HG03469 (cell line): ENCODE results near the gene TRUB1.

Experiments
- ATAC-seq: cut with Tn5 transposase; IDR thresholded peaks from one replicate; pipeline ENCODE4 v1.9.1; 2021; ENCODE audit warnings: mild to moderate bottlenecking, moderate library complexity, moderate number of reproducible peaks; ENCODE audit not compliant: unreplicated experiment

TRUB1 gene

GRCh38 chr10:115026056-115026745, 88.2 kb downstream of the TRUB1 start:
- no peak for ATAC-seq

GRCh38 chr10:115026746-115027140, 88.7 kb downstream of the TRUB1 start:
- no peak for ATAC-seq
